GM19463 (cell line): ENCODE results near the gene IL6R.
"Not testable (repeated sequence)": the region's sequence is repeated elsewhere in the genome, so short reads cannot be mapped to it uniquely, and the experiment has no call there.

Source experiments
- ATAC-seq: cut with Tn5 transposase; IDR thresholded peaks from one replicate; pipeline ENCODE4 v1.9.1; 2021; ENCODE audit warnings: mild to moderate bottlenecking, moderate library complexity; ENCODE audit not compliant: unreplicated experiment

The IL6R gene

DNA sequence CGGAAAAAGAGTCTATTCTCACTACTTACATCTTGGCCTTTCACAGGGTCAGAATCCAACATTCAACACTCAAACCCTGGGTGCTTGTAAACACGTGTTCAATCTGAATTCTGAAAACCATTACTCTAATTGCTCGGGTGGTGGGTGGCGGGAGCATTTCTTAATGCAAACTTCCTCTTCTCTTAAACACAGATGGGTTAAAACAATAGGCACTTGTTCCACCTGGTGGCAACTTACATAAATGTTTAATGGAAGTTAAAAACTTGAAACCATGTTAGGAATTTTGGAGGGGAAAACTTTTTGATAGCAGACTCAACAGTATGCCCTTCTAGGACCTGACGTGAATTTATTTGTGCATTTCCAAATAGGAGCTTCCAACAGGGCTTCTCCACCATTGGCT lies 73.5 kb downstream of the IL6R start:
- no peak for ATAC-seq

DNA sequence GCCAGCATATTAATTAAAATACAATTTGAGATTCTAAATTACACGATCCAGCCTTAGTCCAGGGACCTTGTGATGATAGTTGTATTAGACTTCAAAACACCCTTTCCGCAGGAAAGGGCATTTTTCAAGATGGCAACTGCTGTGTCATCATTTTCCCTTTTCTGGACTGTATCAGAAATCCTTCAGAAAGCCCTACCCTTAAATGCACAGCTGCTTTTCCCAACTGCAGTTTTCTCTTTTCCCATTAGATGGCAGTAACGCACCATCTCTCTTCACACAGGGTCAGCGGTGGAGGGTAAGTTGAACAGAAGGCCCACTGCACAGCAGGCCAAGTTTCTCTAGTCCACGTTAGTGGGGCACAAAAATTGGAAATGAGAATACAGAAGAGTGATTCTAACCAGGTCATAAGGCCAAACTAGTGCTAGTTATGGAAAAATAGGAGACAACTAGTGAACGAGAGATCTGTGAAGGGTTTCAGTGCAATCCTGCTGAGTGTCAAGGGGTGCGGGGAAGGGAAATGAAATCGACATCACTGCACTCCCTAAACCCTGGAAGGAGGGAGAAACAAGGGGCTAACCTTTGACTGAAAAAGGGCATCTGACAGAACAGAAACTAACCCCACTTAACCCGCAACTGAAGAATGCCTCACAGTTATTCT lies 74.8 kb downstream of the IL6R start:
- ATAC-seq = no peak

DNA sequence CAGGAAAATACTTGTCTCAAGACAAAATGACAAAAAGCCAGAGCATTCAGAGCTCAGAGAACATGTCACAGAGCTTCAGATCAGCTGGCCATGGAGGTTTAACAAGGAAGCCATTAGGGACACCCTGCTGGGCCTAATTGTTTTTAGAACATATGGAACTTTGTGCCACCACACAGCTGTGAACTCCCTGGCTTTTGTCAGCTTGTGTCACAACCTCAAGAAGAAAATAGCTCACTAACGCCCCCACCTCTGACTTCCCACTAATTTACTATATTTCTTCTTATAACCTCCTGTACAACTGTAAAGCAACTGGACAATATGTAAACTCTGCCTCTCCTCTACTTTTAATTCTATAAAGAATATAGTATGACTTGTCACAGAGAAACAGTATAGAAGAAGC lies 75.9 kb downstream of the IL6R start:
- no peak for ATAC-seq

DNA sequence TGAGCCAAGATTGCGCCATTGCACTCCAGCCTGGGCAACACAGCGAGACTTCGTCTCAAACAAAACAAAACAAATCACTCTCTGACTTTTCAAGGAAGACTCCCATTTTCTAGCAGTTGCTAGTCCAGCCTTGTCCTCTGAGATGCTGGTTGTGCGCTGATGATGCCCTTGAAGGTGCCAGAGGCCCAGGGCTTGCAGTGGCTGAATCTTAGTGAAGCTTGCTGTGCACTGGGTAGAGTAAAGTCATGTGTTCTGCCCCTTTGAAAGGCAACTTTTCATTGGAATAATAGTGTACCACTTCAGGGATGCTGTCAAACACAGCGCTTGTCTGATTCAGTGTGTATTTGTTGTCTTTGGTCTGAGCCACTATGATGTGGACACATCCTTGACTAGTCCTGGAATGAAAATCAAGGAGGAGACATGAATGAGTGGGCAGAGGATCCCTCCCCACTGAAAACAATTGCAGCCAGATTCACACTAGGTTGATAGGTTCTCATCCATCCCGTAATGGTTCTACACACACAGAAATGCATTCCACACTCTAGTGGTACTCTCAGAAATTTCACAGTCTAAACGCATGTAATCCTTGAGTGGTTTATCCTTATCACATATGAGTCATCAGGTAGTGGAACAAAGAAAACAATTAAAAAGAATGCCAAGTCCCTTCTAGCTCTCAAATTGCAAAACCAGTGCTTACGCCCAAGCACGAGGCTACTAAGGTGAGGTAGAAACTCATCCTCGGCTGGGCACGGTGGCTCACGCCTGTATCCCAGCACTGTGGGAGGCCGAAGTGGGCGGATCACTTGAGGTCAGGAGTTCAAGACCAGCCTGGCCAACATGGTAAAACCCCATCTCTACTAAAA lies 79.0 kb downstream of the IL6R start:
- no peak for ATAC-seq

DNA sequence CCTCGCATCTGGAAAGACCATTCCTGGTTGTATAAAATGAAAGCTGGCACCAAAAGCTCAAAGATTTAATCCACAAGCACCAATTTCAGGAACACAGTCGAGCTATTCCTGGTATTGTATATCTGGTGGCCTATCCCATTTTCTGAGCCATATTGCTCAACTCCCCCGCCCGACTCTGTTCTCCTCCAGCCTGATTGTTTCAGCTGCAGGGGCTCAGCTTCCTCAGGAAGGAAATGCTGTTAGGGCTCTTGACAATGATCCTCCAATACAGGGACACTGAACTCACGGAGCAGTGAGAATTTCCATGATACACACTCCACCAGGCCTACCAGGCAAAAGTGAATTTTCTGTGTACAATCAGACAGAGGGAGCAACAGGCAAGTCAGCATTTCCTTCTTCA lies 80.0 kb downstream of the IL6R start:
- no peak for ATAC-seq

DNA sequence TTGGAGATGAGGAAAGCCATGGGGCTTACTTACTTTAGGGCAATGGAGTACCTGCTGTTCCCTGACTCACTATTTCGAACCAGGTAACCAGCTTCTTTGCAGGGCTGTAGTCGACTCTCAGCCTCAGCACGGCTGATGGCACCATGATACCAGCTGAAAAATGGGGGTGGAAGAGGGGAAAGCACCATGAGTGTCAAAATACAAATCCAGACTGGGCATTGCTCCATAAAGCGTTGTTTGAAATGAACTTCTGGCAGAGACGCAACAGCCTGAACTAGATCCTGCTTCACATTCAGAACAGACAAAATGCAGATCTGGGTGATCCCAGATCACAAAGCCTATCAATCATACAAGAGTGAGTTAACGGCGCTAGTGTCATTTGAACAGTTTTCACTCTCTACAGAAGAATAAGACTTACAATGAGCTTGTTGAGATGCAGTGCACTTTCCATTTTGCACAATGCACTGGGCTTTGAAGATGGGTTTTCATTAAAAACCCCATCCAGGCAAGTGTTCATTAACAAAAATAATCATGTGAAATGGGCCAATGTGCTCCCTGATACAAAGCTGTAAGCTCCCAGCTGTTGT lies 80.9 kb downstream of the IL6R start:
- no peak for ATAC-seq

DNA sequence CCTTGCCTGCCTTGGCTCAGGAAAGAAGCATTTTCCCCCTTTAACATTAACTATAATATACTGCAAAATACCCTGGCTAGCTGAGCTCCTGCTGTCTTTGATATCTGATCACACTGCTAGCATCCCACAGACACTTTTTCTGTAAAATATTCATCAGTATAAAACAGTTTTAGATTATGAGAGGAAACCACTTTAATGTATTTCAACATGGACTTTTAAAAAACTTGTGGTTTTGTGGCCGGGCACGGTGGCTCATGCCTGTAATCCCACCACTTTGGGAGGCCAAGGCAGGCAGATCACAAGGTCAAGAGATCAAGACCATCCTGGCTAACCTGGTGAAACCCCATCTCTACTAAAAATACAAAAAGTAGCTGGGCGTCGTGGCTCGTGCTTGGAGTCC lies 81.6 kb downstream of the IL6R start:
- not testable (repeated sequence) for ATAC-seq

DNA sequence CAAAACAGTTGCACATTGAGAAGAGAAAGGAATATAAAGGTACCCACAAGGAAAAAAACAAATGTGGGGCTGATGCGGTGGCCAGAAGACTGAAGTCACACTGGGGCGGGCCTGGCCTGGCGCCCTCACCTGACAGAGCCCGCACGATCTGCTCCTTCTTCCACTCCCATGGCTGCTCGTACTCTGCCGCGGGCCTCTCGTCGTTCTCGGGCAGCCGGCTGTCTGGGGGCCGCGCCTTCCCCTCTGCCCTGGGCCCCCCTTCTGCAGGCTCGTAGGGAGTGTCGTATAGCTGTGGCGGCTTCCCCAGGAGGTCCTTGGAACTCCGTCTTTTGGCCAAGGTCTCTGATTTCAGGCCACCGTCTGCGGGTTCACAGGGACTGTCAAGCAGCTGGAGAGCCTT lies 83.8 kb downstream of the IL6R start:
- no peak for ATAC-seq

DNA sequence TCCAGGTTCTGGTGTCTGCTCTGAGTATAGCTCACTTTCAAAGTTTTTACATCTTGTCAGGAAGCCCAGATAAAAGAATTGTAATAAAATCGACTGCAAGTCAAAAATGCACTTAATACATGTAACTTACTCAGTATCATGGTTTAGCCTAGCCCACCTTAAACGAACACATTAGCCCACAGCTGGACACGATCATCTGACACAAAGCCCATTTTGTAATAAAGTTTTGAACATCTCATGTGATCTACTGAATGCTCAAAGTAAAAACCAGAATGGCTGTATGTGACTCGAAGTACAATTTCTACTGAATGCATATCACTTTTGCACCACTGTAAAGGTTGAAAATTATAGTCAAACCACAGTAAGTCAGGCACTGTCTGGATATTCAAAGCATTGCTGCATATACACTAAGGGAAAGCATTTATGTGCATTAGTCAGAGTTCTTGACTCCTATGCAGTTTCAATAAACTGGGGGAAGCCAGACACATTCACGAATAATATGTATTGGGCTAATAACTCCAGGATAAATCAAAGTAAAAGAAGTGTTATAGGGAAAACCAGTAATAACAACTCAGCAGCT lies 84.6 kb downstream of the IL6R start:
- no peak for ATAC-seq

DNA sequence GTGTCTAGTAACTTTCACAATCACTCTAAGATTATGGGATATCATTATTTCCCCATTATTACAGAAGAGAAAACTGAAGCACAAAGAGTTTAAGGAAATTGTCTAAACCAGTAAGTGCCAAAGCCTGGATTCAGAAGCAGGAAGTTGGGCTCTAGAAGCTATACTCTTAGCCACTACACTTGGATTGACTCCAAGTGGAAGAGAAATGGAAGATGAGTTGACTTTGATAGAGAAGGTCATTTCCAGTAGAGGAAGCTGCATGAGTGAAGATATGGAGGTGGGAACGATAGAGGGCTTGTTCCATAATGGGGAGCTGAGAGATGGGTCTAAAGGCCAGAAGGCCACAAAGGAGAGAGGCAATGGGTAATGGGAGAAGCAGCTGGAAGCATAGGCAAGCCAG lies 85.2 kb downstream of the IL6R start:
- no peak for ATAC-seq

DNA sequence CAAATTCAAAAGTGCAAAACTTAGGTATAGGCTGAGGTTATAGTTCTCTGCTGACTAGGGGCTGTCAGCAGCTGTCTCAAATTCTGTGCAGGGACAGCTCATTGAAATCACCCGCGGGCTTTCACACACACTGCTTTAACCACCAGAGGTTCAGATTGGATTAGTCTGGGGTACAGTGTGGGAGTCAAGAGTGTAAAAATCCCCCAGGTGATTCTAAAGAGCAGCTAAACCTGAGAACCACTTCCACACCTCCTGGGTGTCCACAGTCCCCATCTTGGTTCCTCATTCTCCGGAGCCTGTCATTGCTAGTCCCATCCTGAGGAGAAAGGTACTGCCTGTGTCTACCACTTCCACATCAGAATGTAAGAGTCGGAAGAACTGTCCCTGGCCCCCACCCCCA lies 87.0 kb downstream of the IL6R start:
- no peak for ATAC-seq

DNA sequence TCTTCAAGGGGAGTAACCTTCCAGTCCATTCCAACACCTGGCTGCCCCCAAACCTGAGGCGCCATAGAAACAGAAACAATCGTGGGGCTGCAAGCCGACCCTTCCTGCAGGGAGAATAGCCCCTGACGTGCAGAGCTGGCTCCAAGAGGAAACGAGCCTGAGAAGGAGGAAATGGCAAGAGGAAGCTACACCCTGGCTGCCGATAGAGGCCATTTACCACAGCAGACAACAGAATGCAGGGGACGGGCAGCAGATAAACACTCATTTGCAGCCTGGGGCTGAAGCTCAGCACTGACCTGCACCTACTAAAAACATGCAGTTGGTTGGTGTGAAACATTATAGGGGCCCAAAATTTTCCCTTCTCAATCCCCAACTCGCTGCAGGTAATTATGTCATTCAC lies 88.1 kb downstream of the IL6R start:
- ATAC-seq = no peak

DNA sequence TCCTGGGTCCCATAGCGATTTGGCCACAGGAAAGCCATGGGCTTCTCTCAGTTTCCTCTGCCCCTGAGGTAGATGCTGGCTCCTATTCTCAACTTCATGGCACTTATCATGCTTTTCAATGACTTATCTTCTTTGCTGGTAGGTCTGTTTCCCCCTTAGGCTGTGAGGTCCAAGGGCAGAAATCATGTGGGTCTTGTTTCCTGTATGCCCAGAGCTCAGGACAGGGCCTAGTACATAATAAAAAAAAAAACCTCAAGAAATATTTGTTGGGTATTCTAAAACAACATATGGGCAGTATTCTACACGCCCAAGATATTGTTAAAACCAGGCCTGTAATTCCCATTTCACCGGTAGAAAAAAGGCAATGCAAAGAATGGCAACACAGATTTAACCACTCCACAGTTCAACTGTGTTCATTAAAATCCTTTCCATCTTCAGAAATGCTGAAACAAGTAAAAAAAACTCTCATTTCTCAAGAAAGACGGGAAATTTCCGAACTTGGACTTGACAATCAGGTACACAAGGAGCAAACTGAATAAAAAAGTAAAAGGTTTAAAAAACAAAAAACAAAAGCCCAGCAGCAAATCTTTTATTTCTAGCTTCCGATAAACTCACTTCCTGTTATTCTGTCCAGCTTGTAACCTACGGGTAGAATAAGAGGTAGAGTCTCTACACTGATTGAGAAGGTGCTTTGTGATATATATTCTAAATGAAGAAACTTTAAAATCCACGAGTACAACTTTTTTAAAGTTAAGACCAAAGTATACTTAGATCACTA lies 90.5 kb downstream of the IL6R start:
- no peak for ATAC-seq

DNA sequence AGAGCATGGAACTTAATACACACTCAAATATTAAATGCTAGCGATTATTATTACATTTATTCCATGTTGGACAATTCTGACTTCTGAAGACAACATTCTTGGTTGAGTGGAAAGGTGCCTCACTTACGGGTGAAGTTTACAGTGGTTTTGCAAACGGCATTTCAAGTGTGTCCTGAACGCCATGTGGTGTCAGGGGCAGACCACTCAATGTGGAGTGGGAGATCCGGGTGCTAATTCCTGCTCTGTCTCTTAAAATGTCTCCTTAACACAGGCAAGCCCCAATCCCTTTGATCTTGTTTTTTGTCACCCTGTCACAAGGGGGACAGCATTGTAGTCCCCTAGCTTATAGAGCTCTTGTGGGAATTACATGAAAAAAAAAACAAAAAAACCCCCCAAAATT lies 91.2 kb downstream of the IL6R start:
- ATAC-seq = no peak

DNA sequence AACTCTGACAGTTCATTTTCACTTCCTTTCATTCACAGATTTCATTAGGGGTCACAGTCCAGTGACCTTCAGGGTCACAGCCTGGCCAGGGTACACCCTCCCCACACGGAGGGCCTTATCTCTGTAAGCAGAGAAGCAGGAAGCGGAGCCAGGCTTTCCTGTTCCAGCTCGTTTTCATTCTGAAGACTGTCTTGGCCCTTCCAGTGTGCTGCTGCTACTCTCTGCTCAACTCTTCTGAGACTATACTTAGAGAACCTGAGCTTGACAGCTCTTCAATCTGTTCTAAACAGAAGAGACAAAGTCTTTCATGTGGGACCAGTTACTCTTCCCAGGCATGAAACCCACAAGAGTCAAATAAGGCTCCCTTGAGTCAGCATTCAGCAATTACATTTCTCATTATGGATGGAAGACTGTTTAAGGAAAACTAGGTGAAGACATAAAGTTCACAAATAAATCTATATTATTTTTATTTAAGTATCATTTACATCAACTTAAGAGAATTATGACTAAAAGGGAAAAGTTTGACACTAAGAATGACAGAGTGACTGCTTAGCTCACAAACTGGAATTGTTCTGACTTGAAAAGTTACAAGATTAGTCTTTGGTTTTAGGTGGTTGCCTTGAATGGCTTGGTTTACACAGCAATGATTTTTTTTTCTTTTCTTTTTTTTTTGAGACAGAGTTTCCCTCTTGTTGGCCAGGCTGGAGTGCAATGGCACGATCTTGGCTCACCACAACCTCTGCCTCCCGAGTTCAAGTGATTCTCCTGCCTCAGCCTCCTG lies 92.1 kb downstream of the IL6R start:
- no peak for ATAC-seq

DNA sequence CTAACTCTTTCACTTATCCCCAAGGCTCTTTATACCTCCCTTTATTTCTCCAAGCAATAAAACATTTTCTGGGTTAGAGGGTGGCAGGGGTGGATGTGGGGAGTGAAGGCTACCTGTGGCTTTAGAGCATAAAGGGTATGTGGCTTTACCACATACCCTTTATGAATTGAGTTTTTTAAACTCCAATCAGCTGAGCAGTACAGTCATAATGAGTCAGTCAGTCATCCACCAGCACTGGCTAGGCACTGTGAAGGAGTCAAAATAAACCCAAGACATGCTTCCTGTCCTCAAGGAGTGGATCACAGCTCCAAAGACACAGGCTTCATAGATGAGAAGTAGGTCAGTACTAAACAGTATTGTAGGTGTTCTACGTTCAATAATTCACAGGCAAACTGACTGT lies 94.3 kb downstream of the IL6R start:
- ATAC-seq = no peak

DNA sequence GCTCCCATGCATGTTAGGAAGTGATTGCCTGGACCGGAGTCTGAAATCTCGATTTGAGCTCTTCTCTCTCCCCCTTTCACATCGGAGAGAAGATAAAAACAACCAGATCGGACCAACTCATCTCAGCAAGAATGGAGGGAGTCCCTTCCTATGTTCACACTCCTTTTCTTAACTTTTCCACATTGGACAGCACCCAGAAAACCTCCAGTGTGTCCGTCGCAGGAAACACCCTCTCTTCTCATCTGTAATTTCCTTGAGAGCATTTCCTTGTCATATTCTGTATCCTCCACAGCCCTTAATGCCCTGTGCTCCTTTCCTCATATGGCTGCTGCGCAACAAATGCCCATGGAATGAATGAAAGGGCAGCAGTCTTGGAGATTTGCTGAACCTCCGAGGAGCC lies 95.4 kb downstream of the IL6R start:
- ATAC-seq = no peak

DNA sequence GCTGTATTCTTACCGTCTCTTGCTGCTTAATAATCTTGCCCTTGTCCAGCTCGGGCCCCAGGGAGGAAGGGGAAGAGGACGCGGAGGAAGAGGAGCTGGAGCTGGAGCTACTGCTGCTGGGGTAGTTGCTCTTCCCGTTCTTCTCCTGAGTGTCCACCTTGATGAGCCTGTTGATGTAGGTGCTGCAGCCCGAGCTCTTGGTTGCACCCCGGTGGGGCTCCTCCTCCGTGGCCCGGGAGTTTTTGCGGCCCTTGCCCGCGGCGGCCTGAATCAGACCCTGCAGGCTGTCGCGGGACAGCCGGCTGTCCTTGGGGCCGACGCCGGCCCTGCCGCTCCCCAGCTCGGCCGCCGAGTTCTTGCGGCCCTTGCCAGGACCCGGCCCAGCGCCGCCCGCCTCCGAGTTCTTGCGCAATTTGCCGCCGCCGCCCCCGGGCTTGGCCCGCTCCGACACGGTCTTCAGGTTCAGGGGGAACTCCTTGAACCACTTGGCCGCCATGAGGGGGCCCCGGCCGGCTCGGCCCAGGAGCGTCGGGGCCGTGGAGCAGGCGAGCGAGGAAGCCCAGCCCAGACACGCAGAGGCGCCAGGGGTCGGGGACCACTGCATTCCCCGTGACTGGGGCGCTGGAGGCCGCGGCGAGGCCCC lies 96.4 kb downstream of the IL6R start:
- ATAC-seq = no peak

DNA sequence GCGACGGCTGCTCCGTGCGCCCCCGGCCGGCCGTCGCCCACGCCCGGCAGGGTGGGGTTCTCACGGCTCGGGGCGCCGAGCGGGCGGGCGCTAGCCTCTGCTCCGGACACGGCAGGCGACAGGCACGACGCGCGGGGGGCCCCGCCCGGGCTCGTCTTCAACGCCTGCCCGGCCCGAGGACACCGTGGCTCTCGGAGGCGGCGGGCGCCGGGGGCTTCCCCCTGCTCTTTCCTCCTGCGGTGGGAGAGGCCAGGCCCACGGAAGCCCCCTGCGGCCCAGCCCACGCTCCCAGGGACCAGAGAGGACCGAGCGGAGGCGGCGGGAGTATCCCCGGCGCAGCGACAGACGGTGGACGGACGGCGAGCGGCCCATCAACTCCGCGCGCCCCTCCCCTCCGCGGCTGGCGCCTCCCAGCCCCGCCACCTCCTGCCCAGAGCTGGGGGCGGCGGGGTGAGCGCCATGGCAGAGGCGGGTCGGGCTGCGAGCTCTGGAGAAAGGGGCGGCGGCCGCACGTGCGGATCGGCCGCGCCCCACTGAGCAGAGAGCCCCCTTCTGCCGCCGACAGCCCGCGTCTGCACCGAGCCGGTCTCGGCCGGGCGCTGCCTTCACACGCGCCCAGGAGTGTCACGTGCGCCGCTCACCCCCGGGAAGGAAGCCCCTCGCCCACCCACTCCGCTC lies 97.1 kb downstream of the IL6R start, which contains the start of the genes SHE and TDRD10:
Gene SHE (minus strand): TSS at position 347 of the 678 bp plus-strand sequence. CDS start 386 bp downstream, outside the sequence.
Gene TDRD10 (plus strand): TSS at position 154 of the 678 bp plus-strand sequence. CDS start 4,685 bp downstream, outside the sequence.
- no peak for ATAC-seq
